Epithelial cell of esophagus (primary cell): ENCODE measurements around the gene NHSL2.

Experiments
- DNase-seq: peaks from one replicate; pipeline ENCODE4 v3.0.0; 2010; ENCODE audit warnings: low read depth
- H3K4me3 ChIP-seq: 2 replicates; pipeline ENCODE4 v1.5.1; 2011; ENCODE audit warnings: mild to moderate bottlenecking, low read length, control low read depth
- TF ChIP-seq, protein P1 (sequence below): IDR thresholded peaks from 2 replicates; pipeline ENCODE4 v1.5.1; 2011; ENCODE audit warnings: low read depth, mild to moderate bottlenecking, low read length, control low read depth, inconsistent platforms; ENCODE audit not compliant: insufficient read depth; ENCODE audit errors: missing control alignments

NHSL2 gene

DNA sequence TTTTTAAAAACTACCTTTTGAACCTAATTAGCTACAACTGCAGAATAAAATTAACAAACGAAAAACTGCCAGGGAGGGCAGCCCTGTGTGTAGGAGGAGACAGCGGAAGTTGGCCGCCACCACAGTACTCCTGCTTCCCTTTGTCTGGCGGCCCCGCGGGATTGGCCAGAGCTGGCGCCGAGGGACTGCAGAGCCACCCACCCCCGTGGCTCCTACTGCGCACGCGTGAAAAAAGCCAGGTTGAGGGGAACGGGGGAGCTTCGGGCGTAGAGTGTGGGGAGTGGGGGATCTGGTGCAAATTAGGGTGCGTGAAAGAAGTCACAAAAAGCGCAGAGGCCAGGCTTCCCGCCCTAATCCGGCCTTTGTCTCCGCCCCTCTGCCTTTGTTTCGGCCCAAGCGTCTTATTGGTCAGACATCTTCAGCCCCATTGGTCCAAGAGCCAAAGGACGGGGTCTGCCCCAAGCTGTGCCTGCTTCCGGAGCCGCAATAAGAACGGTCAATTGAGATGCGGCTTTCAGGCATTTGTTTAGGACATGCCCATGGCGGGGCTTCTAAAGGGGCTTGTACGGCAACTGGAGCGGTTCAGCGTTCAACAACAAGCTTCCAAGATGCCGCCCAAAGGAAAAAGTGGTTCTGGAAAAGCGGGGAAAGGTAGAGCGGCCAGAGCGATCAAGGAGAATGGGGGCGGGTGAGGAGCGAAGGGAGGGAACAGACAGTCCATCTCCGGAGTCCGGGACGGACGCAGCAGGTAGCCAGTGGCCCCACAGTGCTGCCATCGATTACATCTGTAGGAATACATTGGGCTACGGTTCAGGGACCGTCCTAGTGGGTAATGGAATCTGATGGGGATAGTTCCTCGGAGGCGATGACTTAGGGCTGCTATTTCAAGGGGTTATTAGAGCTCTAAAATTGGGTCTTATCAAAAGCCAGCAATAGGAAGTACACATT lies 270.8 kb downstream of the NHSL2 start, which contains the start of gene PIN4:
TSS of gene PIN4 (plus strand) at position 580 of the 948 bp plus-strand sequence. CDS start at position 609, 29 bp downstream.
- TF ChIP-seq, protein P1, sequence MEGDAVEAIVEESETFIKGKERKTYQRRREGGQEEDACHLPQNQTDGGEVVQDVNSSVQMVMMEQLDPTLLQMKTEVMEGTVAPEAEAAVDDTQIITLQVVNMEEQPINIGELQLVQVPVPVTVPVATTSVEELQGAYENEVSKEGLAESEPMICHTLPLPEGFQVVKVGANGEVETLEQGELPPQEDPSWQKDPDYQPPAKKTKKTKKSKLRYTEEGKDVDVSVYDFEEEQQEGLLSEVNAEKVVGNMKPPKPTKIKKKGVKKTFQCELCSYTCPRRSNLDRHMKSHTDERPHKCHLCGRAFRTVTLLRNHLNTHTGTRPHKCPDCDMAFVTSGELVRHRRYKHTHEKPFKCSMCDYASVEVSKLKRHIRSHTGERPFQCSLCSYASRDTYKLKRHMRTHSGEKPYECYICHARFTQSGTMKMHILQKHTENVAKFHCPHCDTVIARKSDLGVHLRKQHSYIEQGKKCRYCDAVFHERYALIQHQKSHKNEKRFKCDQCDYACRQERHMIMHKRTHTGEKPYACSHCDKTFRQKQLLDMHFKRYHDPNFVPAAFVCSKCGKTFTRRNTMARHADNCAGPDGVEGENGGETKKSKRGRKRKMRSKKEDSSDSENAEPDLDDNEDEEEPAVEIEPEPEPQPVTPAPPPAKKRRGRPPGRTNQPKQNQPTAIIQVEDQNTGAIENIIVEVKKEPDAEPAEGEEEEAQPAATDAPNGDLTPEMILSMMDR, result no peak
- peak; percentile 94 for DNase-seq
- H3K4me3 ChIP-seq, result peak within 1 kb of the TSS; percentile 72

DNA sequence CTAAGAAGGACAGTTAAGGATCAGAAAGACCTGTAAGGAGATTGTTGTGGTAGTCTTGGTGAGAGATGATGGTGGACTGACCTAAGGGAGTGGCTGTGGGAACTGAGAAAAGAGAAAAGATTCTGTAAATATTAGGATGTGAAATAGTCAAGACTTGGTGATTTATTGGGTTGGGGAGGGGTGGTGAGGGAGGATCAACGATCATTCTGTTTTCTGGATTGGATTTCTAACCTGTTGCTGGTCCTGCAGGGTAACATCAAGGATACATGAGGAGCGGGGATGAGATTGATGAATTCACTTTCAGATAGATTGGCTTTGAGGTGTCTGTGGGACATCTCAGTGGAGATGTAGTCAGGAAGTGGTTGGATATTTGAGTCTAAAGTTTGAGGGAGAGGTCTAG lies 272.3 kb downstream of the NHSL2 start:
- TF ChIP-seq, protein P1, result no peak
- no peak overlapping the region for H3K4me3 ChIP-seq
- no peak for DNase-seq

DNA sequence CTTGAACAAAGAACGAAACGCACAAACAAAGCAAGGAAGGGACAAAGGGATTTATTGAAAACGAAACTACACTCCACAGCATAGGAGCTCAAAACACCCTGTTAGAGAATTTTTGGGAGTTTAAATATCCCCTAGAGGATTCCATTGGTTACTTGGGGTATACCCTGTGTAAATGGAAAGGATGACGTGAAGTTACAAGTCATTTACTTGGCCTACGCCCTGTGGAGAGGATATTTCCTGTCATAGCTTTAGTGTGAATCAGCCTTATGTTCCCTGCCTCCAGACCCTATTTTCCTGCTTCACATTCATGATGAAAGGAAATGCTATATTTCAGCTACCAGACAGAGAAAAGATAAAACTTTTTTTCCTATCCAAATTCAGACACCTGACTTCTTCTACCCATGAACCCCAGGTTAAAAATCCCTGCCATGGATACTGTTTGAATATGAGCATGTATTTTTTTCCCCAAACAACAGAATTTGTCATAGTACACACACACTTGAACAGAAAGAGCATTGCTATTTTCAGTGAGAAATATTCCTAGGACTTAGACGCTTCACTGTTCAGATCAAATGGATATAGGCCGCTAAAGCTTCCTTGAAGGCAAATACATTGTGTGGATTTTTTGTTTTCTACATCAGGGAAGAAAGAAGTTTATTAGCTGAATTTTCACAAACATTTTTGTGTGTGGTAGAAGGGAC lies 291.3 kb downstream of the NHSL2 start:
- DNase-seq, result peak; percentile 65
- no peak overlapping the region for H3K4me3 ChIP-seq
- TF ChIP-seq, protein P1, result no peak
